GM19324 (cell line): ENCODE results near the gene DNAH9.

Source experiments
- ATAC-seq: cut with Tn5 transposase; IDR thresholded peaks from one replicate; pipeline ENCODE4 v1.9.1; 2021; ENCODE audit warnings: mild to moderate bottlenecking, moderate library complexity; ENCODE audit not compliant: unreplicated experiment, low FRiP score

The DNAH9 gene

GRCh38 chr17:11643851-11644250 is 45.6 kb downstream of the DNAH9 start:
- ATAC-seq, result no peak

- ATAC-seq, result no peak
These were observed 46.3 kb downstream of the DNAH9 start for GRCh38 chr17:11644265-11645212.

GRCh38 chr17:11645426-11645825 is 47.2 kb downstream of the DNAH9 start:
- ATAC-seq, result no peak

GRCh38 chr17:11651089-11651488 is 52.8 kb downstream of the DNAH9 start:
- no peak for ATAC-seq

GRCh38 chr17:11668618-11669017 is 70.3 kb downstream of the DNAH9 start:
- no peak for ATAC-seq

GRCh38 chr17:11671126-11671525 is 72.9 kb downstream of the DNAH9 start:
- no peak for ATAC-seq

GRCh38 chr17:11682646-11683045 is 84.4 kb downstream of the DNAH9 start:
- no peak for ATAC-seq

- ATAC-seq, result no peak
These were observed 92.4 kb downstream of the DNAH9 start for GRCh38 chr17:11690681-11691080.

GRCh38 chr17:11692688-11693087 is 94.4 kb downstream of the DNAH9 start:
- ATAC-seq, result no peak

GRCh38 chr17:11693284-11693683 is 95.0 kb downstream of the DNAH9 start:
- ATAC-seq, result no peak

- no peak for ATAC-seq
These were observed 102.4 kb downstream of the DNAH9 start for GRCh38 chr17:11700668-11701067.

- no peak for ATAC-seq
These were observed 103.6 kb downstream of the DNAH9 start for GRCh38 chr17:11701911-11702310.

GRCh38 chr17:11704041-11704440 is 105.8 kb downstream of the DNAH9 start:
- no peak for ATAC-seq

- no peak for ATAC-seq
These were observed 106.8 kb downstream of the DNAH9 start for GRCh38 chr17:11705111-11705510.

GRCh38 chr17:11707586-11707985 is 109.3 kb downstream of the DNAH9 start:
- no peak for ATAC-seq

- no peak for ATAC-seq
These were observed 114.2 kb downstream of the DNAH9 start for GRCh38 chr17:11712456-11712855.

- ATAC-seq, result no peak
These were observed 120.9 kb downstream of the DNAH9 start for GRCh38 chr17:11719203-11719602.

GRCh38 chr17:11719856-11720255 is 121.6 kb downstream of the DNAH9 start:
- no peak for ATAC-seq

GRCh38 chr17:11720816-11721215 is 122.5 kb downstream of the DNAH9 start:
- ATAC-seq, result no peak

GRCh38 chr17:11730747-11731146 is 132.5 kb downstream of the DNAH9 start:
- ATAC-seq, result no peak

GRCh38 chr17:11736613-11737312 is 138.5 kb downstream of the DNAH9 start:
- no peak for ATAC-seq

- no peak for ATAC-seq
These were observed 139.0 kb downstream of the DNAH9 start for GRCh38 chr17:11737313-11737679.
